ENCODE measurements around the gene HHAT. TPM values are rescaled to one million over a fixed set of nuclear protein-coding genes. Genes with fewer than 3 reads are reported as not detected.

The HHAT gene
- total RNA-seq, 4 donors from 2014 or later = 4.8 to 5.9 (median 5.3) TPM

DNA sequence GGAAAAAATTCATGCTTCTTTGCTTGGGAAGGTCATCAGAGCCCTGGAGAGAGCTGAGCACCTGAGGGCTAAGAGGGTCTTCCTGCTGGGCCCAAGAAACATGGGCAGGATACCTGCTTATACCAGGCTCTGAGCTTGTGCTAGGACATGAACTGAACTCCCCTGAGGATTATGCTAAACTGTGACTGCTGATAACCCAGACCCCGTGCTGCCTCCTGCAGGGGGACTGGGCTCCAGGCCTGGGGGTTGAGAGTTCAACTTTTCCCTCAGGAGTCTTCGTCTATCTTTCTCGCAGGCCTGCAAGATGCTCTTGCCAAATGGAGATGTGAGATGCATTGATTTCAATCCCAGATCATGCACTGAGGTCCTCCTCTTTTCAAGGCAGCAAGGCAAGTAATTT is 368.5 kb downstream of the HHAT start:
- Histone ChIP-seq H3K9me3 (peaks cover 0 to 10% (median 0%) of the 10 kb centered on the region in 4 donors), H3K36me3 (peaks cover 0 to 45% (median 0%) of the 10 kb centered on the region in 3 donors), H3K27me3 (no peaks in the 10 kb centered on the region), H3K4me1 (no peaks in the 10 kb centered on the region), H3K27ac (no peak overlapping the region), H3K4me3 (no peak overlapping the region)
- no peak for DNase-seq (ENCODE audit: low spot score in 2 of 2)
- TF ChIP-seq EP300 (IDR thresholded peaks at IDR 0.05) (no peak), POLR2A (IDR thresholded peaks at IDR 0.05) (no peak)
- TF ChIP-seq, protein P1, sequence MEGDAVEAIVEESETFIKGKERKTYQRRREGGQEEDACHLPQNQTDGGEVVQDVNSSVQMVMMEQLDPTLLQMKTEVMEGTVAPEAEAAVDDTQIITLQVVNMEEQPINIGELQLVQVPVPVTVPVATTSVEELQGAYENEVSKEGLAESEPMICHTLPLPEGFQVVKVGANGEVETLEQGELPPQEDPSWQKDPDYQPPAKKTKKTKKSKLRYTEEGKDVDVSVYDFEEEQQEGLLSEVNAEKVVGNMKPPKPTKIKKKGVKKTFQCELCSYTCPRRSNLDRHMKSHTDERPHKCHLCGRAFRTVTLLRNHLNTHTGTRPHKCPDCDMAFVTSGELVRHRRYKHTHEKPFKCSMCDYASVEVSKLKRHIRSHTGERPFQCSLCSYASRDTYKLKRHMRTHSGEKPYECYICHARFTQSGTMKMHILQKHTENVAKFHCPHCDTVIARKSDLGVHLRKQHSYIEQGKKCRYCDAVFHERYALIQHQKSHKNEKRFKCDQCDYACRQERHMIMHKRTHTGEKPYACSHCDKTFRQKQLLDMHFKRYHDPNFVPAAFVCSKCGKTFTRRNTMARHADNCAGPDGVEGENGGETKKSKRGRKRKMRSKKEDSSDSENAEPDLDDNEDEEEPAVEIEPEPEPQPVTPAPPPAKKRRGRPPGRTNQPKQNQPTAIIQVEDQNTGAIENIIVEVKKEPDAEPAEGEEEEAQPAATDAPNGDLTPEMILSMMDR (IDR thresholded peaks at IDR 0.05) = no peak
- WGBS, 2 donors = 65% methylated on average over 3 of the region's 3 CpGs

DNA sequence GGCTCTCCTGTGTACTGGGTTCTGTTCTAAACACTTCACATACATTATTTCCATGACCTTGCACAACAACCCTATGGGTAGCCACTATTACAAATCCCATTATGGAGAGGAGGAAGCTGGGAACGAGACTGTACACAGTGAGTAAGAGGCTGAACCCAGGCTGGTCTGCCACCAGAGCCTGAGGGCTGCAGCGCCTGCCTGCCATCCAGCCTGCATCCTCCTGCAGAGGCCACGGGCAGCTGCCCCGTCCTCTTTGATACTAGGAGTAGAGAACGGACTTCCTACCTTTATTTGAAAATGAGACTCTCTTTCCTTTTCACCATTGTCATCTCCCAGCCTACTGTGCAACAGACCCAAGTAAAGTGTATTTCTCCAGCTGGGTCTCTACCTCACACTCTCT is 370.0 kb downstream of the HHAT start:
- peaks cover 0 to 10% (median 0%) of the 10 kb centered on the region in 4 donors for H3K9me3 ChIP-seq
- no peaks in the 10 kb centered on the region for H3K27me3 ChIP-seq
- no peaks in the 10 kb centered on the region for H3K4me1 ChIP-seq
- WGBS, 2 donors = 75 to 100% methylated on average over 5 of the region's 5 CpGs
- no peak overlapping the region for H3K4me3 ChIP-seq
- DNase-seq (ENCODE audit: low spot score in 2 of 2) = no peak
- H3K36me3 ChIP-seq = peaks cover 0 to 45% (median 0%) of the 10 kb centered on the region in 3 donors
- no peak overlapping the region for H3K27ac ChIP-seq
- TF ChIP-seq EP300 (IDR thresholded peaks at IDR 0.05) (no peak), POLR2A (IDR thresholded peaks at IDR 0.05) (no peak)
- TF ChIP-seq, protein P1 (IDR thresholded peaks at IDR 0.05) = no peak

DNA sequence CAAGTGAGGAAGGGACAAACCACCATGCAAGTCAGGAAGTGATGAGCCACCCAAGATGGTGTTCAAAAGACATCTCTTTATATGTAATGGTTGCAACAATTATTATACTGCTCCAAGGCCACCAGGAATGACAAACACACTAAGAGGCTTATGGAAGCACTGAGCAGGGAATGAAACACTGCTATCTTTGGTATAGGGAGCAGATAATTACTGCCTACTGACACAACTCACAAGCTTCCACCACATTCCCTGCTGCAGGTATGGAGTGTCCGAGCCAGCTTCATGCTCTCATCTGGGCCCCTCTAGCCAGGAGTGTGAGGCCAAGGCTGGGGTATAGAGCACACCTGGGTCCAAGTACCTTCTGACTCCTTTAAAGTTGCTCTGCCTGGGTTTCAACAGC is 371.4 kb downstream of the HHAT start:
- Histone ChIP-seq H3K4me3 (no peak overlapping the region), H3K36me3 (peaks cover 0 to 59% (median 0%) of the 10 kb centered on the region in 3 donors), H3K4me1 (no peaks in the 10 kb centered on the region), H3K9me3 (peaks cover 0 to 10% (median 0%) of the 10 kb centered on the region in 4 donors), H3K27ac (no peak overlapping the region), H3K27me3 (no peaks in the 10 kb centered on the region)
- TF ChIP-seq EP300 (IDR thresholded peaks at IDR 0.05) = no peak
- TF ChIP-seq, protein P1 (IDR thresholded peaks at IDR 0.05) = no peak
- TF ChIP-seq POLR2A (IDR thresholded peaks at IDR 0.05) = no peak
- WGBS, 2 donors = 69 to 85% methylated on average over 1 of the region's 1 CpG
- DNase-seq (ENCODE audit: low spot score in 2 of 2) = no peak

DNA sequence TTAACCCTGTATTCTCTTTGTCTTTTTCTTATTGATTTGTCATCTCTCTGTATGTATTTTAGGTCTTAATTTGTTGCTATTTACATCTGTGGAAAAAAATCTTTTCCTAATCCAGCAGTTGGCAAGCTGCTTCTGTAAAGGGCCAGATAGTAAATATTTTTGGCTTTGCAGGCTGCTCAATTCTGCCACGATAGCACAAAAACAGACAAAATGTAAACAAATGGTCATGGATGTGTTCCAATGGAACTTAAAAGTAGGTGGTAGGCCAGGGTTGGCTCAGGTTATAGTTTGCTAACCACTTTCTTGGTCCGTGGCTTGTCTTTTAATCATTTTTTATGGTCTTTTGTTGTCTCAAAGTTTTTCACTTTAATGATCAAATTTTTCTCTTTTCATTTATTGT is 371.8 kb downstream of the HHAT start:
- peaks cover 0 to 10% (median 0%) of the 10 kb centered on the region in 4 donors for H3K9me3 ChIP-seq
- H3K27me3 ChIP-seq = no peaks in the 10 kb centered on the region
- 45 to 50% methylated on average over 2 of the region's 2 CpGs for WGBS, 2 donors
- no peak overlapping the region for H3K27ac ChIP-seq
- H3K36me3 ChIP-seq = peaks cover 0 to 62% (median 0%) of the 10 kb centered on the region in 3 donors
- H3K4me3 ChIP-seq = no peak overlapping the region
- DNase-seq (ENCODE audit: low spot score in 2 of 2) = no peak
- no peak for TF ChIP-seq EP300 (IDR thresholded peaks at IDR 0.05)
- TF ChIP-seq, protein P1 (IDR thresholded peaks at IDR 0.05) = no peak
- no peak for TF ChIP-seq POLR2A (IDR thresholded peaks at IDR 0.05)
- H3K4me1 ChIP-seq = no peaks in the 10 kb centered on the region

DNA sequence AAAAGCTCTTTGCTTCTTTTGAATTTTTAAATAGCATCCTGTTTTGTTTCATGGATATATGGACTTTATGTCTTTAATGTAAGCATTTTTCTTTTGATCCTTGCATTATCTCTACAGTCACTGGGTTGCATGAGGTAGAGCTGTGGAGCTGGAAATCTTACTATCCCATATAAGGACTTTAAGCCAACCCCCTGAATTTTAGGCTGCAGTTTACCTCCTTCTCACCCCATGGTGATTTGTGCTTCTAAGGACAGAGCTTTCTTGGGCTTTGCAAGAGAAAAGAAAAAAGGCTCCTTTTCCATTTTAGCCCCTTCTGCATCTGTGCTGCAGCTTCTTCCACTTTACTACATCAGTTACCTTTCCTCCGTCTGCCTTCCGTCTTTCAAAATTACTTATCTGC is 373.8 kb downstream of the HHAT start:
- no peak overlapping the region for H3K4me3 ChIP-seq
- H3K36me3 ChIP-seq = peaks cover 0 to 62% (median 0%) of the 10 kb centered on the region in 3 donors
- H3K4me1 ChIP-seq = no peaks in the 10 kb centered on the region
- no peak overlapping the region for H3K27ac ChIP-seq
- DNase-seq (ENCODE audit: low spot score in 2 of 2) = no peak
- TF ChIP-seq, protein P1 (IDR thresholded peaks at IDR 0.05) = no peak
- H3K9me3 ChIP-seq = peaks cover 0 to 10% (median 0%) of the 10 kb centered on the region in 4 donors
- H3K27me3 ChIP-seq = no peaks in the 10 kb centered on the region
- 96 to 97% methylated on average over 2 of the region's 2 CpGs for WGBS, 2 donors
